Measurements from ENCODE around the gene KTI12. TPM values are rescaled to one million over a fixed set of nuclear protein-coding genes. Genes with fewer than 3 reads are reported as not detected.
"Not testable (repeated sequence)": the region's sequence is repeated elsewhere in the genome, so short reads cannot be mapped to it uniquely, and the experiment has no call there.

Gene KTI12
- total RNA-seq, 1 experiment from 2014 or later, result 17.1 TPM

DNA sequence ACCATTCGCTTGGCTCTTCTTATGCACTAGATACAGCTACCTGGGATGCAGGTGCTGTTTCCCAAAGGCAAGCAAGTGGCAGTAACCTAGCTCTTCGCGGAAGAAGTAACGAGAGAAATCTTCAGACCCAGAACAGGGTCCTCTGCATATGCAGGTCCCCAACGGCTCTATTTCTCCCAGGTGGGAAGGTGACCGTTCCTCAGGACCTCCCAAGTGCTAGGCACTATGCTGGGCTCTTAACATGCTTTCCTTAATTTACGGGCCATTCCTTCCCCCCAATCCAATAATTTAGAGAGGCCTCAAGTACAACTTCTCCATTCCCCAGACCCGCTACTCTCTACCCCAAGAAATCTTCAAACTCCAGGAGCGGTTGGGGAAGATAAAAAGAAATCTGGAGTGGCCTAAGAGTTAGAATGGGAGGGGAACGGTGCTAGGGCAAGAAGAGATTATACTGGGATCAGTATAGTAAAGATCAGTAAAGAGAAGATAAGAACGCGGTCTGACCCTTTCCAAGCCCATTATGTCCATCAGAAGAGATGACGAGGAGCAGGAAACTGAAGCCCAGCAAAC is 21.0 kb upstream of the KTI12 start:
- Histone ChIP-seq H3K9me3 (ENCODE audit: low read depth, low read length, poor library complexity, severe bottlenecking) (no peaks in the 10 kb centered on the region), H3K4me3 (ENCODE audit: low read depth, low read length, poor library complexity, severe bottlenecking) (peak overlapping the region; percentile 80), H3K36me3 (ENCODE audit: insufficient read depth, low read length, poor library complexity, severe bottlenecking) (peaks cover under 1% of the 10 kb centered on the region), H3K27me3 (replicated peaks; ENCODE audit: insufficient read depth, low read depth, low read length, poor library complexity) (no peaks in the 10 kb centered on the region), H3K27ac (ENCODE audit: low read depth, low read length, poor library complexity, severe bottlenecking) (peak overlapping the region; percentile 92), H3K4me1 (ENCODE audit: insufficient read depth, low read length, poor library complexity, severe bottlenecking) (peaks cover 30% of the 10 kb centered on the region)
- POLR2A ChIA-PET (ENCODE audit: low non-redundant PET), result interaction anchor here (0.5 to 1.0 kb wide), 5 partner anchors 24 to 584 kb away, joined by 3 to 8 read pairs (median 5); partner anchors contain the start of gene PRPF38A
- no TSS peak for BruUV-seq (replicated peaks)
- no peak for DNase-seq (ENCODE audit: low spot score)
- CTCF ChIA-PET, result no interaction called here
- intact Hi-C loops (cut with micrococcal nuclease; ENCODE audit: unreplicated experiment), result no loop called here
- TF ChIP-seq EZH2 (IDR thresholded peaks at IDR 0.05; ENCODE audit: borderline replicate concordance, low read depth, low read length, poor library complexity, severe bottlenecking), result no peak
- TF ChIP-seq, protein P1, sequence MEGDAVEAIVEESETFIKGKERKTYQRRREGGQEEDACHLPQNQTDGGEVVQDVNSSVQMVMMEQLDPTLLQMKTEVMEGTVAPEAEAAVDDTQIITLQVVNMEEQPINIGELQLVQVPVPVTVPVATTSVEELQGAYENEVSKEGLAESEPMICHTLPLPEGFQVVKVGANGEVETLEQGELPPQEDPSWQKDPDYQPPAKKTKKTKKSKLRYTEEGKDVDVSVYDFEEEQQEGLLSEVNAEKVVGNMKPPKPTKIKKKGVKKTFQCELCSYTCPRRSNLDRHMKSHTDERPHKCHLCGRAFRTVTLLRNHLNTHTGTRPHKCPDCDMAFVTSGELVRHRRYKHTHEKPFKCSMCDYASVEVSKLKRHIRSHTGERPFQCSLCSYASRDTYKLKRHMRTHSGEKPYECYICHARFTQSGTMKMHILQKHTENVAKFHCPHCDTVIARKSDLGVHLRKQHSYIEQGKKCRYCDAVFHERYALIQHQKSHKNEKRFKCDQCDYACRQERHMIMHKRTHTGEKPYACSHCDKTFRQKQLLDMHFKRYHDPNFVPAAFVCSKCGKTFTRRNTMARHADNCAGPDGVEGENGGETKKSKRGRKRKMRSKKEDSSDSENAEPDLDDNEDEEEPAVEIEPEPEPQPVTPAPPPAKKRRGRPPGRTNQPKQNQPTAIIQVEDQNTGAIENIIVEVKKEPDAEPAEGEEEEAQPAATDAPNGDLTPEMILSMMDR (conservative IDR thresholded peaks at IDR 0.05; ENCODE audit: low read depth, low read length), result no peak

DNA sequence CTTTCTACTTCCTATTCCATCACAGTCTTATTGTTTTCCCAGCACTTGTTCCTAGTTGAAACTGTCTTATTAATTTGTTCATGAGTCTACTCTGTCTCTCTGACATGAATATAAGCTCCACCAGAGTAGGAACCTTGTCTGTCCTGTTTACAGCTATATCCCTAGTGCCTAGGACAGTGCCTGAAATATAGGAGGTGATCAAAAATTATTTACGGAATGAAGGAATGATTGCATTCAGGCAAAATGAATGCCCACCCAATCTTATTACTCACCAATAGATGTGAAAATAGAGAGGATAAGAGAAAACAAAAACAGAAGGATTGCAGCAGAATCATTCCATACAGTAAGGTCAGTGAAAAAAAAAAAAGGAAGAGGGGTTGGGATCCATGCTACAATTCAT is 20.3 kb upstream of the KTI12 start:
- TF ChIP-seq EZH2 (IDR thresholded peaks at IDR 0.05; ENCODE audit: borderline replicate concordance, low read depth, low read length, poor library complexity, severe bottlenecking), result no peak
- TF ChIP-seq, protein P1 (conservative IDR thresholded peaks at IDR 0.05; ENCODE audit: low read depth, low read length), result no peak
- DNase-seq (ENCODE audit: low spot score), result no peak
- Histone ChIP-seq H3K36me3 (ENCODE audit: insufficient read depth, low read length, poor library complexity, severe bottlenecking) (no peaks in the 10 kb centered on the region), H3K27me3 (replicated peaks; ENCODE audit: insufficient read depth, low read depth, low read length, poor library complexity) (no peaks in the 10 kb centered on the region), H3K4me3 (ENCODE audit: low read depth, low read length, poor library complexity, severe bottlenecking) (peak overlapping the region; percentile 80), H3K9me3 (ENCODE audit: low read depth, low read length, poor library complexity, severe bottlenecking) (no peaks in the 10 kb centered on the region), H3K4me1 (ENCODE audit: insufficient read depth, low read length, poor library complexity, severe bottlenecking) (peaks cover 26% of the 10 kb centered on the region), H3K27ac (ENCODE audit: low read depth, low read length, poor library complexity, severe bottlenecking) (peak overlapping the region; percentile 92)
- POLR2A ChIA-PET (ENCODE audit: low non-redundant PET), result interaction anchor here (0.6 kb wide), 1 partner anchor 585 kb away, joined by 6 read pairs; no protein-coding TSS in a partner anchor
- CTCF ChIA-PET, result no interaction called here
- intact Hi-C loops (cut with micrococcal nuclease; ENCODE audit: unreplicated experiment), result no loop called here
- no TSS peak for BruUV-seq (replicated peaks)

DNA sequence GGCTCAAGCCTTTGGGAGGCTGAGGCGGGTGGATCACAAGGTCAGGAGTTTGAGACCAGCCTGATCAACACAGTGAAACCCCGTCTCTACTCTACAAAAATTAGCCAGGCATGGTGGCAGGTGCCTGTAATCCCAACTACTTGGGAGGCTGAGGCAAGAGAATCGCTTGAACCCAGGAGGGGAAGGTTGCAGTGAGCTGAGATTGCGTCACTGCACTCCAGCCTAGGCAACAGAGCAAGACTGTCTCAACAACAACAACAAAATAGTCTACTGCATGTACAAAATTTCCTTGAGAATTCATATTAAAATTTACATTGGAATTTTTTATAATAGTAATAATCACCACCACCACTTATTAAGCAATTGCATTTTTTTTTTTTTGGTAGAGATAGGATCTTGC is 15.7 kb upstream of the KTI12 start:
- CTCF ChIA-PET; H3K27ac ChIP-seq (ENCODE audit: low read depth, low read length, poor library complexity, severe bottlenecking); H3K27me3 ChIP-seq (replicated peaks; ENCODE audit: insufficient read depth, low read depth, low read length, poor library complexity); BruUV-seq (replicated peaks); H3K36me3 ChIP-seq (ENCODE audit: insufficient read depth, low read length, poor library complexity, severe bottlenecking); intact Hi-C loops (cut with micrococcal nuclease; ENCODE audit: unreplicated experiment); DNase-seq (ENCODE audit: low spot score); H3K4me3 ChIP-seq (ENCODE audit: low read depth, low read length, poor library complexity, severe bottlenecking); H3K4me1 ChIP-seq (ENCODE audit: insufficient read depth, low read length, poor library complexity, severe bottlenecking); H3K9me3 ChIP-seq (ENCODE audit: low read depth, low read length, poor library complexity, severe bottlenecking): not testable (repeated sequence)
- POLR2A ChIA-PET (ENCODE audit: low non-redundant PET), result interaction anchor here (0.7 kb wide), 1 partner anchor 247 kb away, joined by 4 read pairs; no protein-coding TSS in a partner anchor

DNA sequence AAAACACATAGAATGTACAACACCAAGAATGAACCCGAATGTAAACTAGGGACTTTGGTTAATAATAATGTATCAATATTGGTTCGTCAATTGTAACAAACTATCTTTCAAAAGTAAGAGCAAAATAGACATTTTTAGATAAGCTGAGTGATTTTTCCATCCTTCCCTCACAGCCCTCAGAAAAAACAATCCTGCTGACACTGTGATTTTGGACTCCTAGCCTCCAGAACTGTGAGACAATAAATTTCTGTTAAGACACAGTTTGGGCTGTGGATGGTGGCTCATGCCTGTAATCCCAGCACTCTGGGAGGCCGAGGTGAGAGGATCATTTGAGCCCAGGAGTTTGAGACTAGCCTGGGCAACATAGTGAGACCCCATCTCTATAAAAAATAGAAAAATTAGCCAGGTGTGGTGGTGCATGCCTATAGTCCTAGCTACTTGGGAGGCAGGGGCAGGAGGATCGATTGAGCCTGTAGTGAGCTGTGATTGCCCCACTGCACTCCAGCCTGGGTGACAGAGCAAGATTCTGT is 12.1 kb upstream of the KTI12 start:
- H3K27me3 ChIP-seq (replicated peaks; ENCODE audit: insufficient read depth, low read depth, low read length, poor library complexity); H3K27ac ChIP-seq (ENCODE audit: low read depth, low read length, poor library complexity, severe bottlenecking); DNase-seq (ENCODE audit: low spot score); CTCF ChIA-PET; POLR2A ChIA-PET (ENCODE audit: low non-redundant PET); H3K9me3 ChIP-seq (ENCODE audit: low read depth, low read length, poor library complexity, severe bottlenecking); intact Hi-C loops (cut with micrococcal nuclease; ENCODE audit: unreplicated experiment); BruUV-seq (replicated peaks); H3K4me3 ChIP-seq (ENCODE audit: low read depth, low read length, poor library complexity, severe bottlenecking); H3K4me1 ChIP-seq (ENCODE audit: insufficient read depth, low read length, poor library complexity, severe bottlenecking): not testable (repeated sequence)
- peaks cover 15% of the 10 kb centered on the region for H3K36me3 ChIP-seq (ENCODE audit: insufficient read depth, low read length, poor library complexity, severe bottlenecking)

All from A673 (cell line).